Measurements from ENCODE around the gene NPC1. TPM values are rescaled to one million over a fixed set of nuclear protein-coding genes. Genes with fewer than 3 reads are reported as not detected.

Gene NPC1

GRCh38 chr18:23484561-23485182, 101.6 kb downstream of the NPC1 start:
- no peak overlapping the region for H2AK5ac ChIP-seq (ENCODE audit: low read depth, low read length)
- H3K4me1 ChIP-seq (ENCODE audit: control insufficient read depth in 2 of 2, insufficient read depth in 1 of 2, low read depth in 1 of 2, low read length in 2 of 2): peaks cover 0 to 4% of the 10 kb centered on the region in 2 donors
- H3K4ac ChIP-seq (ENCODE audit: low read length): no peak overlapping the region
- no peak overlapping the region for H3K27ac ChIP-seq (replicated peaks; ENCODE audit: low read length)
- no peak overlapping the region for H2BK15ac ChIP-seq (ENCODE audit: low read length)
- no peak overlapping the region for H2BK120ac ChIP-seq (ENCODE audit: low read depth, low read length)
- H3K27me3 ChIP-seq (ENCODE audit: control insufficient read depth in 3 of 3, insufficient read depth in 3 of 3, low read depth in 1 of 3, low read length in 3 of 3): no peaks in the 10 kb centered on the region
- H3K18ac ChIP-seq (ENCODE audit: low read length): no peak overlapping the region
- H4K91ac ChIP-seq (ENCODE audit: low read depth, low read length, poor library complexity): no peak overlapping the region
- DNase-seq (ENCODE audit: low spot score): no peak
- H3K4me3 ChIP-seq (ENCODE audit: low read length in 2 of 2): no peak overlapping the region
- H2BK12ac ChIP-seq (ENCODE audit: low read length): no peak overlapping the region
- no CpG with 5 or more reads among the region's 8 CpGs for WGBS, 2 donors (ENCODE audit: extremely low coverage in 2 of 2, insufficient read length in 2 of 2, insufficient replicate concordance in 1 of 2)
- H3K79me1 ChIP-seq (ENCODE audit: low read depth, low read length): no peaks in the 10 kb centered on the region
- no peak overlapping the region for H3K23ac ChIP-seq (ENCODE audit: low read depth, low read length, poor library complexity)
- H3K14ac ChIP-seq (ENCODE audit: low read length): no peak overlapping the region
- no peaks in the 10 kb centered on the region for H3K9me3 ChIP-seq (replicated peaks in 1 of 2; ENCODE audit: control insufficient read depth in 2 of 2, insufficient read depth in 1 of 2, low read depth in 1 of 2, low read length in 2 of 2)
- H3K4me2 ChIP-seq (ENCODE audit: insufficient read depth, low read length, poor library complexity, severe bottlenecking): no peak overlapping the region
- H2BK5ac ChIP-seq (ENCODE audit: low read length): no peak overlapping the region
- H4K8ac ChIP-seq (ENCODE audit: low read depth, low read length): no peak overlapping the region
- H2AFZ ChIP-seq (ENCODE audit: low read length): no peak overlapping the region
- H3K36me3 ChIP-seq (replicated peaks in 1 of 2; ENCODE audit: control insufficient read depth in 2 of 2, insufficient read depth in 2 of 2, low read length in 2 of 2): peaks cover 2 to 39% of the 10 kb centered on the region in 2 donors
- H3K9ac ChIP-seq (ENCODE audit: low read depth, low read length, poor library complexity): no peak overlapping the region

Small RNAs within 50 kb of the gene (small RNA-seq; reads per million reads assigned to genes)
- gene AC026634.1 (ENCODE audit: insufficient read depth) (not detected), gene RF00019 (ENCODE audit: insufficient read depth) (not detected)

Measured in neuronal stem cell (in vitro differentiated cells).